H9 (cell line): ENCODE data around the gene C1orf21. TPM values are rescaled to one million over a fixed set of nuclear protein-coding genes. Genes with fewer than 3 reads are reported as not detected.

ENCODE experiments used
- DNase-seq: peaks from one replicate; pipeline ENCODE4 v3.0.0-alpha.2; 2017
- H2AFZ ChIP-seq: one replicate; pipeline ENCODE4 v1.6.1; 2013; ENCODE audit warnings: mild to moderate bottlenecking, low read length, control low read depth, moderate library complexity
- H2AK5ac ChIP-seq: 2 replicates; pipeline ENCODE4 v1.6.1; 2013; ENCODE audit warnings: low read length, control low read depth, mixed read lengths; ENCODE audit not compliant: insufficient read length
- H2BK120ac ChIP-seq: one replicate; pipeline ENCODE4 v1.6.1; 2013; ENCODE audit warnings: low read depth, mild to moderate bottlenecking, low read length, control low read depth, inconsistent platforms; ENCODE audit not compliant: poor library complexity, severe bottlenecking
- H2BK12ac ChIP-seq: 2 replicates; pipeline ENCODE4 v1.6.1; 2013; ENCODE audit warnings: low read length, control low read depth, mixed read lengths, low read depth; ENCODE audit not compliant: insufficient read length
- H2BK15ac ChIP-seq: 2 replicates; pipeline ENCODE4 v1.6.1; 2013; ENCODE audit warnings: low read depth, low read length, control low read depth
- H2BK20ac ChIP-seq: one replicate; pipeline ENCODE4 v1.6.1; 2013; ENCODE audit warnings: low read depth, mild to moderate bottlenecking, low read length, control low read depth, inconsistent platforms; ENCODE audit not compliant: poor library complexity, severe bottlenecking
- H2BK5ac ChIP-seq: 2 replicates; pipeline ENCODE4 v1.6.1; 2013; ENCODE audit warnings: low read length, control low read depth, mixed read lengths; ENCODE audit not compliant: insufficient read length
- H3K14ac ChIP-seq: 2 replicates; pipeline ENCODE4 v1.6.1; 2013; ENCODE audit warnings: low read length, control low read depth; ENCODE audit not compliant: insufficient read depth
- H3K18ac ChIP-seq: 2 replicates; pipeline ENCODE4 v1.6.1; 2013; ENCODE audit warnings: low read depth, mild to moderate bottlenecking, mixed read lengths, low read length, control low read depth; ENCODE audit not compliant: insufficient read length
- H3K23ac ChIP-seq: 2 replicates; pipeline ENCODE4 v1.6.1; 2013; ENCODE audit warnings: low read length, control low read depth, mixed read lengths, low read depth; ENCODE audit not compliant: insufficient read length
- H3K23me2 ChIP-seq: 2 replicates; pipeline ENCODE4 v1.6.1; 2013; ENCODE audit warnings: low read depth, mild to moderate bottlenecking, mixed read lengths, low read length, control low read depth; ENCODE audit not compliant: insufficient read length, poor library complexity, severe bottlenecking
- H3K27ac ChIP-seq: 2 replicates; pipeline ENCODE4 v1.5.1; 2013; ENCODE audit warnings: low read length, control low read depth, mixed read lengths, low read depth; ENCODE audit not compliant: insufficient read length
- H3K27me3 ChIP-seq: 2 replicates; pipeline ENCODE4 v1.6.1; 2013; ENCODE audit warnings: low read length, control low read depth, inconsistent platforms; ENCODE audit not compliant: insufficient read depth
- H3K4ac ChIP-seq: 2 replicates; pipeline ENCODE4 v1.6.1; 2013; ENCODE audit warnings: low read depth, mild to moderate bottlenecking, control low read depth, inconsistent platforms, low read length, moderate library complexity
- H3K4me1 ChIP-seq: 2 replicates; pipeline ENCODE4 v1.6.1; 2013; ENCODE audit warnings: low read length, control low read depth, inconsistent platforms; ENCODE audit not compliant: insufficient read depth
- H3K4me2 ChIP-seq: 2 replicates; pipeline ENCODE4 v1.6.1; 2013; ENCODE audit warnings: low read length, control low read depth, mixed read lengths; ENCODE audit not compliant: insufficient read length, insufficient read depth
- H3K56ac ChIP-seq: 2 replicates; pipeline ENCODE4 v1.6.1; 2013; ENCODE audit warnings: low read depth, mild to moderate bottlenecking, mixed read lengths, low read length, control low read depth; ENCODE audit not compliant: insufficient read length
- H3K79me1 ChIP-seq: 2 replicates; pipeline ENCODE4 v1.6.1; 2013; ENCODE audit warnings: low read depth, mild to moderate bottlenecking, moderate library complexity, low read length, control low read depth, inconsistent platforms; ENCODE audit not compliant: insufficient read depth, poor library complexity, severe bottlenecking
- H3K79me2 ChIP-seq: 2 replicates; pipeline ENCODE4 v1.6.1; 2013; ENCODE audit warnings: low read length, control low read depth, inconsistent platforms; ENCODE audit not compliant: insufficient read depth
- H3K9ac ChIP-seq: 2 replicates; pipeline ENCODE4 v1.6.1; 2013; ENCODE audit warnings: low read length, control low read depth, mixed read lengths; ENCODE audit not compliant: insufficient read length; ENCODE audit errors: extremely low read depth
- H3K9me3 ChIP-seq: one replicate; pipeline ENCODE4 v1.6.1; 2013; ENCODE audit warnings: low read depth, low read length, inconsistent platforms; ENCODE audit not compliant: control insufficient read depth
- H3T11ph ChIP-seq: one replicate; pipeline ENCODE4 v1.6.1; 2013; ENCODE audit warnings: mild to moderate bottlenecking, low read length, control low read depth, inconsistent platforms
- H4K20me1 ChIP-seq: one replicate; pipeline ENCODE4 v1.6.1; 2013; ENCODE audit not compliant: control insufficient read depth, insufficient read length, insufficient read depth
- H4K5ac ChIP-seq: 2 replicates; pipeline ENCODE4 v1.6.1; 2013; ENCODE audit warnings: low read depth, mild to moderate bottlenecking, mixed read lengths, low read length, control low read depth; ENCODE audit not compliant: insufficient read length
- H4K8ac ChIP-seq: replicated peaks from 2 replicates; pipeline ENCODE4 v1.6.1; 2013; ENCODE audit warnings: low read length, control low read depth, mixed read lengths, low read depth; ENCODE audit not compliant: insufficient read length
- H4K91ac ChIP-seq: 2 replicates; pipeline ENCODE4 v1.6.1; 2013; ENCODE audit warnings: low read depth, mild to moderate bottlenecking, moderate library complexity, mixed read lengths, low read length, control low read depth; ENCODE audit not compliant: insufficient read length
- H3K27ac Mint-ChIP-seq, 3 experiments: 2 replicates in 2 of 3; 3 replicates in 1 of 3; pipeline ENCODE4 v1.8.0; 2020 to 2021; ENCODE audit warnings: mixed read lengths in 3 of 3, mild to moderate bottlenecking in 1 of 3, moderate library complexity in 1 of 3
- H3K27me3 Mint-ChIP-seq: 2 replicates; pipeline ENCODE4 v1.8.0; 2021; ENCODE audit warnings: low read depth, mild to moderate bottlenecking, moderate library complexity, mixed read lengths
- H3K36me3 Mint-ChIP-seq, 3 experiments: 2 replicates in 2 of 3; 3 replicates in 1 of 3; pipeline ENCODE4 v1.8.0; 2020 to 2021; ENCODE audit warnings: low read depth in 3 of 3, mixed read lengths in 3 of 3; ENCODE audit not compliant: insufficient read depth in 1 of 3
- H3K4me1 Mint-ChIP-seq, 2 experiments: 2 replicates each; pipeline ENCODE4 v1.8.0; 2020; ENCODE audit warnings: mixed read lengths in 2 of 2
- H3K4me3 Mint-ChIP-seq, 2 experiments: 2 replicates in 1 of 2; 3 replicates in 1 of 2; pipeline ENCODE4 v1.8.0; 2020 to 2021; ENCODE audit warnings: mild to moderate bottlenecking in 2 of 2, mixed read lengths in 2 of 2, moderate library complexity in 1 of 2
- H3K9me3 Mint-ChIP-seq, 2 experiments: 2 replicates in 1 of 2; 3 replicates in 1 of 2; pipeline ENCODE4 v1.8.0; 2020; ENCODE audit warnings: mild to moderate bottlenecking in 2 of 2, mixed read lengths in 2 of 2, moderate library complexity in 1 of 2
- WGBS: extraction: QIAGEN DNeasy Blood & Tissue Kit; methylation state at CpG from one replicate; pipeline ENCODE4 v1.1.7; 2013; ENCODE audit warnings: missing lambda C conversion rate, low lambda C conversion rate, mixed read lengths; ENCODE audit not compliant: insufficient read length; ENCODE audit errors: extremely low coverage; 5-methylcytosine and 5-hydroxymethylcytosine counted together
- total RNA-seq: library from RNA; stranded (reverse); gene quantifications from 2 replicates; pipeline ENCODE4 v1.2.1, GENCODE V29; 2021
- TF ChIP-seq, protein P1 (sequence below): fragments of 200-600 bp; sonication (generic); conservative IDR thresholded peaks from 3 replicates; pipeline ENCODE4 v1.8.0; 2021; ENCODE audit warnings: antibody characterized with exemption, mild to moderate bottlenecking

The C1orf21 gene
- total RNA-seq, 1 experiment from 2014 or later: 36.0 TPM

DNA sequence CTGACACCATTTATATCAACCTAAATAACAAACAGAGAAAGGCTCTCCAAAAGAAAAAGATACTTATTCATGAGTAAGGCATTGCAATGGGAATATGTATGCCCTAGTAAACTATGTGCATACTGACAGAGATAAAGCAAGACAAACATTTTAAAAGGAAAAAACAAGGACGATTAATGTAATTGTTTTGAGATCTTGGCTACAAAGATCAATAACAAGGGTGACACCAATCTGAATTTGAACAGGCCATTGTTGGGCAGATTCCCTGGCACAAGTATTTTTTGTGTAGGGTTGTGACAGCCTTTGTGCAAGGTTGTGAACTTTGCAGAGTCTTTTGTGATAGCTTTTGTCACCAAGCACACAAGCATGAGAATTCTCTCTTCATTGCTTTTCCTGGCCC is 282.6 kb downstream of the C1orf21 start:
- no peak overlapping the region for H4K8ac ChIP-seq
- H3T11ph ChIP-seq: no peak overlapping the region
- no peak overlapping the region for H2AK5ac ChIP-seq
- peak overlapping the region in 1 of 2 experiments; percentile 63; a peak in 2 of 5 replicates for H3K4me3 Mint-ChIP-seq
- no peaks in the 10 kb centered on the region; a peak in 1 of 7 replicates for H3K36me3 Mint-ChIP-seq
- H2BK5ac ChIP-seq: no peak overlapping the region
- H3K9ac ChIP-seq: no peak overlapping the region
- no peak overlapping the region for H4K91ac ChIP-seq
- WGBS: no CpG with 5 or more reads among the region's 1 CpG
- H3K27ac Mint-ChIP-seq: peak overlapping the region; percentile 62 to 97 (median 72)
- no peak overlapping the region for H3K14ac ChIP-seq
- no peak overlapping the region for H2BK15ac ChIP-seq
- peak overlapping the region; percentile 4 for H3K4me2 ChIP-seq
- no peak overlapping the region for H2BK20ac ChIP-seq
- no peaks in the 10 kb centered on the region for H4K20me1 ChIP-seq
- no peak overlapping the region for H3K56ac ChIP-seq
- H3K4me1 ChIP-seq: peaks cover 10% of the 10 kb centered on the region; the same call in 1 of the 2 replicates
- no peaks in the 10 kb centered on the region for H3K79me1 ChIP-seq
- H3K4me1 Mint-ChIP-seq: peaks cover 90 to 94% of the 10 kb centered on the region in 2 experiments
- DNase-seq: no peak
- H2BK12ac ChIP-seq: no peak overlapping the region
- no peaks in the 10 kb centered on the region for H3K9me3 ChIP-seq
- no peak overlapping the region for H4K5ac ChIP-seq
- H3K23me2 ChIP-seq: no peaks in the 10 kb centered on the region
- no peak overlapping the region for H3K18ac ChIP-seq
- no peaks in the 10 kb centered on the region for H3K27me3 ChIP-seq
- H3K27me3 Mint-ChIP-seq: peaks cover 11% of the 10 kb centered on the region; the same call in 1 of the 2 replicates
- TF ChIP-seq, protein P1, sequence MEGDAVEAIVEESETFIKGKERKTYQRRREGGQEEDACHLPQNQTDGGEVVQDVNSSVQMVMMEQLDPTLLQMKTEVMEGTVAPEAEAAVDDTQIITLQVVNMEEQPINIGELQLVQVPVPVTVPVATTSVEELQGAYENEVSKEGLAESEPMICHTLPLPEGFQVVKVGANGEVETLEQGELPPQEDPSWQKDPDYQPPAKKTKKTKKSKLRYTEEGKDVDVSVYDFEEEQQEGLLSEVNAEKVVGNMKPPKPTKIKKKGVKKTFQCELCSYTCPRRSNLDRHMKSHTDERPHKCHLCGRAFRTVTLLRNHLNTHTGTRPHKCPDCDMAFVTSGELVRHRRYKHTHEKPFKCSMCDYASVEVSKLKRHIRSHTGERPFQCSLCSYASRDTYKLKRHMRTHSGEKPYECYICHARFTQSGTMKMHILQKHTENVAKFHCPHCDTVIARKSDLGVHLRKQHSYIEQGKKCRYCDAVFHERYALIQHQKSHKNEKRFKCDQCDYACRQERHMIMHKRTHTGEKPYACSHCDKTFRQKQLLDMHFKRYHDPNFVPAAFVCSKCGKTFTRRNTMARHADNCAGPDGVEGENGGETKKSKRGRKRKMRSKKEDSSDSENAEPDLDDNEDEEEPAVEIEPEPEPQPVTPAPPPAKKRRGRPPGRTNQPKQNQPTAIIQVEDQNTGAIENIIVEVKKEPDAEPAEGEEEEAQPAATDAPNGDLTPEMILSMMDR: no peak
- no peaks in the 10 kb centered on the region for H3K79me2 ChIP-seq
- H2BK120ac ChIP-seq: no peak overlapping the region
- no peak overlapping the region for H3K23ac ChIP-seq
- H2AFZ ChIP-seq: no peak overlapping the region
- no peak overlapping the region for H3K4ac ChIP-seq
- no peak overlapping the region for H3K27ac ChIP-seq
- H3K9me3 Mint-ChIP-seq: no peaks in the 10 kb centered on the region
